Mesothelial cell of epicardium (in vitro differentiated cells): ENCODE results near the gene FAM163B. TPM values are rescaled to one million over a fixed set of nuclear protein-coding genes. Genes with fewer than 3 reads are reported as not detected.

Source experiments
- DNase-seq, 2 experiments: peaks; one replicate each; pipeline ENCODE4 v3.0.0; 2021; ENCODE audit warnings: low spot score in 2 of 2; ENCODE audit not compliant: unreplicated experiment in 2 of 2
- H3K27ac Mint-ChIP-seq: 2 replicates; pipeline ENCODE4 v1.8.0; 2021; ENCODE audit warnings: mixed read lengths
- H3K27me3 Mint-ChIP-seq: 2 replicates; pipeline ENCODE4 v1.8.0; 2021; ENCODE audit warnings: low read depth, mixed read lengths
- H3K36me3 Mint-ChIP-seq: 2 replicates; pipeline ENCODE4 v1.8.0; 2021; ENCODE audit warnings: mixed read lengths
- H3K4me1 Mint-ChIP-seq: 2 replicates; pipeline ENCODE4 v1.8.0; 2021; ENCODE audit warnings: mixed read lengths
- H3K4me3 Mint-ChIP-seq: 2 replicates; pipeline ENCODE4 v1.8.0; 2021; ENCODE audit warnings: mild to moderate bottlenecking, moderate library complexity, mixed read lengths
- H3K9me3 Mint-ChIP-seq: 2 replicates; pipeline ENCODE4 v1.8.0; 2021; ENCODE audit warnings: mixed read lengths
- total RNA-seq: library from RNA; stranded (reverse); gene quantifications from 3 replicates; pipeline ENCODE4 v1.2.1, GENCODE V29; 2021
- TF ChIP-seq, protein P1 (sequence below): fragments of 200-600 bp; sonication (generic); IDR thresholded peaks from one replicate; pipeline ENCODE4 v1.5.0; 2021; ENCODE audit warnings: antibody characterized with exemption; ENCODE audit not compliant: unreplicated experiment

Gene FAM163B
- total RNA-seq, 1 donor from 2014 or later, result 0.72 TPM

DNA sequence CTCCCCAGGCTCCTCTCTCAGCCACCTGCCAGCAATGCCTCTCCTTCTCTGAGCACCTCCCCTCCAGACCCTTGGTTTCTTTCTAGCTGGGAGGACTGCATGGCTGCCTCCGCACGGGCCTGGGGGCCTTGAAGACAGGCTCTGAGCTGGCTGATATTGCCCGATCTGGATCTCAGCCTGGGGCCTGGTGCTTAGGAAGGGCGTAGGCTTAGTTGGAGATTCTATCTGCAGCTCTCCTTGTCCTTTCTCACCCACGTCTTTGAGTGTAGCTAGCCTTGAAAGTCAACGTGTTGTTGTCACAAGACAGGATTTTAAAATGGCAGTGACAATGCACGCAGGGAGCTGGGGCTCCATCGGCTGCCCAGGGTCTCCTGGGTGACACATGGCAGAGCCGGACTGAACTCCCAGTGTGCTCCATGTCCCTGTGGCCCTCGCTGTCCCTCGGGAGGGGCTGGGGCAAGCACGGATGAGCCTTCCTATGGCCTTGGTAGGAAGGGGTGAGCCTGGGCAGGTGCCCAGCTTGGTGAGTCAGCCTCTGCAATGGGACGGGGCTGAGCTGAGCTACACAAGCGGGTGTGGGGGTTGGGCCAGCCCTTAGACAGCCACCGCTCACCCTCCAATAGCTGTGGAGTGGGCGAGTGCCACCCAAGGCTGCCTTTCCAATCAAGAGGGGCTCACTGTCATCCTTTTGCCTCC is 65.3 kb downstream of the FAM163B start:
- Mint-ChIP-seq H3K36me3 (peaks cover 3% of the 10 kb centered on the region), H3K4me1 (peaks cover 24% of the 10 kb centered on the region), H3K27ac (no peak overlapping the region), H3K4me3 (no peak overlapping the region), H3K9me3 (no peaks in the 10 kb centered on the region), H3K27me3 (no peaks in the 10 kb centered on the region)
- no peak for DNase-seq
- TF ChIP-seq, protein P1, sequence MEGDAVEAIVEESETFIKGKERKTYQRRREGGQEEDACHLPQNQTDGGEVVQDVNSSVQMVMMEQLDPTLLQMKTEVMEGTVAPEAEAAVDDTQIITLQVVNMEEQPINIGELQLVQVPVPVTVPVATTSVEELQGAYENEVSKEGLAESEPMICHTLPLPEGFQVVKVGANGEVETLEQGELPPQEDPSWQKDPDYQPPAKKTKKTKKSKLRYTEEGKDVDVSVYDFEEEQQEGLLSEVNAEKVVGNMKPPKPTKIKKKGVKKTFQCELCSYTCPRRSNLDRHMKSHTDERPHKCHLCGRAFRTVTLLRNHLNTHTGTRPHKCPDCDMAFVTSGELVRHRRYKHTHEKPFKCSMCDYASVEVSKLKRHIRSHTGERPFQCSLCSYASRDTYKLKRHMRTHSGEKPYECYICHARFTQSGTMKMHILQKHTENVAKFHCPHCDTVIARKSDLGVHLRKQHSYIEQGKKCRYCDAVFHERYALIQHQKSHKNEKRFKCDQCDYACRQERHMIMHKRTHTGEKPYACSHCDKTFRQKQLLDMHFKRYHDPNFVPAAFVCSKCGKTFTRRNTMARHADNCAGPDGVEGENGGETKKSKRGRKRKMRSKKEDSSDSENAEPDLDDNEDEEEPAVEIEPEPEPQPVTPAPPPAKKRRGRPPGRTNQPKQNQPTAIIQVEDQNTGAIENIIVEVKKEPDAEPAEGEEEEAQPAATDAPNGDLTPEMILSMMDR, result no peak

DNA sequence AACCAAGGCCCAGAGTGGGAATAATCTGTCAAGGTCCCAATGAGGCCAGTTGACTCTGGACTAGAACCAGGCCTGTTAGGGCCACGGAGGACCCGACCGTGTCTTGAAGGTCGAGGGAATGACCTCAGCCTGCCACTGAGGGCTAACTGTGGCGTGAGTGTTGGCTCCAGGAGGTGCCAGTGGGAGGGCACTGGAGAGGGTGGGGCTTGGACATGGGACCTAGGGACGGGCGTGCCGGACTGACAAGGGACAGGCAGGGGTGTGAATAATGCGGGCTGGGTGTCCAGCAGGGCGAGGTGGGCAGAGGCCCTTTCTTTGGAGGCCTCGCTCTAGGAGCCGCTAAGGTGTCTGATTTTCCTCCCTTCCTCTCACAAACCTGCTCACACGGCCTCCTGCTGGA is 67.2 kb downstream of the FAM163B start:
- TF ChIP-seq, protein P1, result no peak
- Mint-ChIP-seq H3K27ac (no peak overlapping the region), H3K27me3 (no peaks in the 10 kb centered on the region), H3K36me3 (no peaks in the 10 kb centered on the region), H3K9me3 (no peaks in the 10 kb centered on the region), H3K4me1 (peaks cover 24% of the 10 kb centered on the region), H3K4me3 (no peak overlapping the region)
- DNase-seq, result no peak

DNA sequence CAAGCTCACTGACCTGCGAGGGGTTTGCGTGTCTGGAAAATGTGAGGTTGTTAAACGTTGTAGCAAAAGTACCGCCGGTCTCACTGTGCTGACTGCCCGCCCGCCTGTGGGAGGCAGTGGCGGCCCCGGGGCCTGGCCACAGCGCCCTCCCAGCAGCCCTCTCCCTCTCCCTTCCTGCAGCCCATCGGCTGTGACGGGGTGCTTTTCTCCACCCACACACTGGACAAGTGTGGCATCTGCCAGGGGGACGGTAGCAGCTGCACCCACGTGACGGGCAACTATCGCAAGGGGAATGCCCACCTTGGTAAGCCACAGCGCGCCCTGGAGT is 68.5 kb downstream of the FAM163B start:
- no peaks in the 10 kb centered on the region for H3K36me3 Mint-ChIP-seq

DNA sequence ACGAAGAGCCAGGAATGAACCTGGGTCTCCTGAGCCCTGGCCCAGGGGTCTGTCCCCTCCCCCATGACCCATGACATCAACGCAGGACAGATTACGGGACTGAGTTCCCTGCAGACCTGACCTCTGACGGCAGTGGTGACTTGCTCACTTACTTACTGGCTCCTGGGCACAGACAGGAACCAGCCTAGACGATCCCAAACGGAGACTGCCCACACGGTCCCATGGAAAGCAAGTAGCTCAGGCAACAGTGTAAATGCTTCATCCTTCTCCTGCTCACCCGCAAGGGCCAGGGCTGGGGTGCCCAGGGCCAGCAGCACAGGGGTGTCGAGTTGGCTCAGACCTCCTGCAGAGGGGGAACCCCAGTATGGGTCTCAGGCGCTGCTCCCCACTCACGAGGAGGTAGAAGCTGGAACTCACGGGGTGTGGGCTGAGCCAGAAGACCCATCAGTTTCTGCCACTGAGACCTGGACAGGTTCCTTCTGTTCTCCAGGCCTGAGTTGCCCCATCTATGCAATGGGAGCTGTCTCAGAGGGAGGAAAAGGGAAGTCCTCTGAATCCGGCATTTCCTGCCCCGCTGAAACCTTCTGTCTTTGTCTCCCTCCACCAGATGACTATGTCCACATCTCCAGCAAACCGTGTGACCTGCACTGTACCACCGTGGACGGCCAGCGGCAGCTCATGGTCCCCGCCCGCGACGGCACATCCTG is 69.0 kb downstream of the FAM163B start:
- no peaks in the 10 kb centered on the region for H3K9me3 Mint-ChIP-seq
- no peak overlapping the region for H3K4me3 Mint-ChIP-seq
- no peaks in the 10 kb centered on the region for H3K36me3 Mint-ChIP-seq
- no peak overlapping the region for H3K27ac Mint-ChIP-seq
- H3K4me1 Mint-ChIP-seq, result peaks cover 22% of the 10 kb centered on the region
- DNase-seq, result no peak
- TF ChIP-seq, protein P1, result no peak
- no peaks in the 10 kb centered on the region for H3K27me3 Mint-ChIP-seq

More for the DNA sequence above, 68.5 kb downstream of the FAM163B start:
- H3K4me3 Mint-ChIP-seq, result no peak overlapping the region
- no peak for DNase-seq
- no peaks in the 10 kb centered on the region for H3K27me3 Mint-ChIP-seq
- TF ChIP-seq, protein P1, result no peak
- H3K27ac Mint-ChIP-seq, result no peak overlapping the region
- H3K9me3 Mint-ChIP-seq, result no peaks in the 10 kb centered on the region
- H3K4me1 Mint-ChIP-seq, result peaks cover 21% of the 10 kb centered on the region

DNA sequence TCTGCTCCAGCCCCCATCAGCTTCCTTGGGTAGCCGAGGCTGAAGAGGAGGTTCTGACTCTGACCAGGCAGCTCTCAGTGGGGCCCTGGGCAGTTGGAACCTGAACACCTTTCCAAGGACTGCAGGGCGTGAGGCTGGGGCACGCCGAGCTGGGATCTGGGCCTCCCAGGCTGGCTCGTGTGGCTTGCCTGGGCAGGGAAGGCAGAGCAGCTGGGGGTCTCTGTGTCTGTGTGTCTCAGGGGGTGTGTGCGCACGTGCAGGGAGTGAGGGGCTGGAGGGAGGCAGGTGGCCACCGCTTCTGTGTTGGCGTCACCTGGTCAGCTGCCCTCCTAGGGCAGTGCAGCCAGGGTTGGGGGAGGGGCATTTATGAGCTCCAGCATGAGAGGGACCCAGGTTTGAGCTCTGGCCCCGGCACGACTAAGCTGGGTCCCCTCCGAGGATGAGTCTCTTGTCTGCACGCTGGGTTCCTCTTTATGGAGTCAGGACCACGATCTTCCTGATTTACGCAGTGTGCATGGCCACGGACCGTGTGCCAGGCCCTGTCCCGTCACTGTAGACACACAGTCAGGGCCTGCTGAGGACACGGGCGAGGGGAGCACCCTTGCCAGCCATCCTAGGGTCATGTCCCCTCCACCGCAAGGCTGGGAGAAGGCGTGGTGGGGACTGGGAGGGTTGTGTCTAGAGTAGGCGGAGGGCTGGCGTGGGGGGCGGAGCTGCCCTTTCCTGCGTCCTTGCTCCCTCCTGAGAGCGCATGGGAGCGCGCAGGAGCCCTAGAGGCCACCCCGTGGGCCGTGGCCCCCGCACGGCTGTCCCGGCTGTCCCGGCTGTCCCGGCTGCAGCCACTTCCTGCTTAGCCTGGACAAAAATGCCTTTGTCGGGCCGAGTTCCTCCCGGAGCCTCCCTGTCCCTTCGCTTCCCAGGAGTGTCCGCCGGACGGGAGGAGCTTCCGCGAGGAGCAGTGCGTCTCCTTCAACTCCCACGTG is 70.0 kb downstream of the FAM163B start:
- TF ChIP-seq, protein P1, result no peak
- no peak overlapping the region for H3K27ac Mint-ChIP-seq
- no peaks in the 10 kb centered on the region for H3K9me3 Mint-ChIP-seq
- DNase-seq, result no peak
- H3K4me3 Mint-ChIP-seq, result no peak overlapping the region
- H3K27me3 Mint-ChIP-seq, result no peaks in the 10 kb centered on the region
- H3K4me1 Mint-ChIP-seq, result peaks cover 17% of the 10 kb centered on the region
- no peaks in the 10 kb centered on the region for H3K36me3 Mint-ChIP-seq
